HG02884 (cell line): ENCODE measurements around the gene UBN2.
A peak's percentile ranks its signal among the peaks of the same experiment; 100 is the strongest.
"Not testable (repeated sequence)": the region's sequence is repeated elsewhere in the genome, so short reads cannot be mapped to it uniquely, and the experiment has no call there.

Experiments used
- ATAC-seq: cut with Tn5 transposase; IDR thresholded peaks from one replicate; pipeline ENCODE4 v1.9.1; 2021; ENCODE audit warnings: mild to moderate bottlenecking, moderate library complexity; ENCODE audit not compliant: unreplicated experiment

UBN2 gene

GRCh38 chr7:139294241-139294640 lies 63.2 kb downstream of the UBN2 start:
- ATAC-seq: no peak

- ATAC-seq: no peak
Measured at GRCh38 chr7:139294951-139295575, 64.0 kb downstream of the UBN2 start.

- ATAC-seq: no peak
Measured at GRCh38 chr7:139297795-139298194, 66.8 kb downstream of the UBN2 start.

GRCh38 chr7:139299296-139299695 lies 68.3 kb downstream of the UBN2 start:
- no peak for ATAC-seq

GRCh38 chr7:139300390-139300789 lies 69.4 kb downstream of the UBN2 start:
- no peak for ATAC-seq

- no peak for ATAC-seq
Measured at GRCh38 chr7:139304517-139304916, 73.5 kb downstream of the UBN2 start.

- ATAC-seq: no peak
Measured at GRCh38 chr7:139317939-139318505, 87.0 kb downstream of the UBN2 start.

- ATAC-seq: no peak
Measured at GRCh38 chr7:139321071-139321745, 90.2 kb downstream of the UBN2 start.

GRCh38 chr7:139324709-139325108 lies 93.7 kb downstream of the UBN2 start:
- ATAC-seq: not testable (repeated sequence)

GRCh38 chr7:139328375-139328774 lies 97.3 kb downstream of the UBN2 start:
- ATAC-seq: no peak

- ATAC-seq: no peak
Measured at GRCh38 chr7:139329119-139329518, 98.1 kb downstream of the UBN2 start.

GRCh38 chr7:139330333-139331030 lies 99.4 kb downstream of the UBN2 start:
- no peak for ATAC-seq

GRCh38 chr7:139332697-139333359 lies 101.8 kb downstream of the UBN2 start:
- no peak for ATAC-seq

GRCh38 chr7:139333443-139333842 lies 102.4 kb downstream of the UBN2 start:
- not testable (repeated sequence) for ATAC-seq

GRCh38 chr7:139334399-139335150 lies 103.5 kb downstream of the UBN2 start:
- ATAC-seq: no peak

GRCh38 chr7:139339025-139339424 lies 108.0 kb downstream of the UBN2 start:
- no peak for ATAC-seq

GRCh38 chr7:139339698-139340036 lies 108.6 kb downstream of the UBN2 start:
- ATAC-seq: no peak

GRCh38 chr7:139340037-139340807 lies 109.2 kb downstream of the UBN2 start:
- ATAC-seq: peak; percentile 78

GRCh38 chr7:139340808-139341057 lies 109.7 kb downstream of the UBN2 start:
- no peak for ATAC-seq
